A549 (cell line): ENCODE results near the gene EIF2S3B. TPM values are rescaled to one million over a fixed set of nuclear protein-coding genes. Genes with fewer than 3 reads are reported as not detected.

ENCODE experiments used
- ATAC-seq, 2 experiments: fragments of 200-7000 bp in 1 of 2; fragments of >200 bp in 1 of 2; cut with Nextera tagmentation in 1 of 2; cut with Tn5 transposase in 1 of 2; 3 replicates each; pipeline versions ENCODE4 v1.8.0 to v1.9.1; 2018 to 2020; ENCODE audit warnings: mild to moderate bottlenecking in 1 of 2, moderate library complexity in 1 of 2
- CTCF ChIA-PET: fragments of 300-600 bp; sonication (Branson Sonifier 250); formaldehyde crosslinking; extraction: SDS; loops from one replicate; lab custom pipeline; 2021; ENCODE audit warnings: antibody characterized with exemption, inconsistent platforms; lab: Yijun Ruan, JAX
- POLR2A ChIA-PET: fragments of 350-600 bp; formaldehyde crosslinking; extraction: SDS; loops from one replicate; lab custom pipeline; 2021; ENCODE audit warnings: antibody characterized with exemption, inconsistent platforms; lab: Yijun Ruan, JAX
- DNase-seq, 2 experiments: peaks; one replicate each; pipeline versions ENCODE4 v3.0.0 to v3.0.0-alpha.2; 2011 to 2016; ENCODE audit warnings: low read depth in 1 of 2, low spot score in 1 of 2
- FAIRE-seq: peaks from 2 replicates; lab custom pipeline; 2011; peaks lifted over from hg19 to GRCh38; lab: Jason Lieb, UNC
- H3K27ac ChIP-seq, 2 experiments: fragments of >200 bp; sonication (Bioruptor Twin); formaldehyde crosslinking; 3 replicates each; pipeline ENCODE4 v1.5.1; 2016 to 2017
- H3K4me1 ChIP-seq: fragments of >200 bp; sonication (Bioruptor Twin); formaldehyde crosslinking; 3 replicates; pipeline ENCODE4 v1.6.1; 2016
- H3K4me2 ChIP-seq: fragments of >200 bp; sonication (Bioruptor Twin); formaldehyde crosslinking; 3 replicates; pipeline ENCODE4 v1.6.1; 2016
- H3K4me3 ChIP-seq: fragments of >200 bp; sonication (Bioruptor Twin); formaldehyde crosslinking; 3 replicates; pipeline ENCODE4 v1.5.1; 2016
- H3K9me3 ChIP-seq: fragments of >200 bp; sonication (Bioruptor Twin); formaldehyde crosslinking; 3 replicates; pipeline ENCODE4 v1.6.1; 2016
- BHLHE40 ChIP-seq: IDR thresholded peaks from 2 replicates; pipeline ENCODE4 v1.6.1; 2012; ENCODE audit warnings: low read depth, low read length, inconsistent platforms
- CBX2 ChIP-seq: fragments of 200-600 bp; sonication (generic); IDR thresholded peaks from 2 replicates; pipeline ENCODE4 v1.6.1; 2016; ENCODE audit warnings: low read depth, mild to moderate bottlenecking, borderline replicate concordance
- CBX8 ChIP-seq: fragments of 200-600 bp; sonication (generic); IDR thresholded peaks from 2 replicates; pipeline ENCODE4 v1.6.1; 2016
- CEBPB ChIP-seq, 2 experiments: fragments of >200 bp in 1 of 2; sonication (Bioruptor Twin) in 1 of 2; formaldehyde crosslinking in 1 of 2; IDR thresholded peaks; 2 replicates each; pipeline ENCODE4 v1.6.1; 2012 to 2016
- CHD2 ChIP-seq: fragments of 150-350 bp; IDR thresholded peaks from 2 replicates; pipeline ENCODE4 v1.6.1; 2014; ENCODE audit warnings: low read length; ENCODE audit not compliant: partially characterized antibody
- CHD4 ChIP-seq: fragments of 200-600 bp; sonication (generic); IDR thresholded peaks from 2 replicates; pipeline ENCODE4 v1.6.1; 2016; ENCODE audit warnings: antibody characterized with exemption, mild to moderate bottlenecking, borderline replicate concordance
- EP300 ChIP-seq, 2 experiments: fragments of >200 bp; sonication (Bioruptor Twin); formaldehyde crosslinking; IDR thresholded peaks; 2 replicates in 1 of 2; 3 replicates in 1 of 2; pipeline ENCODE4 v1.6.1; 2016 to 2017
- FOSL2 ChIP-seq, 2 experiments: fragments of 450-650 bp in 1 of 2; fragments of >200 bp in 1 of 2; sonication (Bioruptor Twin) in 1 of 2; formaldehyde crosslinking; IDR thresholded peaks; 2 replicates each; pipeline versions ENCODE4 v1.5.0 to v1.6.1; 2016 to 2020; ENCODE audit warnings: mild to moderate bottlenecking in 1 of 2, moderate library complexity in 1 of 2
- GATA3 ChIP-seq: IDR thresholded peaks from 2 replicates; pipeline ENCODE4 v1.6.1; 2012; ENCODE audit warnings: borderline replicate concordance
- HDAC2 ChIP-seq: fragments of 200-600 bp; sonication (generic); IDR thresholded peaks from 2 replicates; pipeline ENCODE4 v1.6.1; 2016
- HOXA7 ChIP-seq: fragments of 250-450 bp; sonication (Bioruptor Pico); IDR thresholded peaks from 2 replicates; pipeline ENCODE4 v1.5.0; 2020; ENCODE audit warnings: mild to moderate bottlenecking, moderate library complexity
- HOXB13 ChIP-seq: fragments of 250-450 bp; sonication (Bioruptor Pico); IDR thresholded peaks from 2 replicates; pipeline ENCODE4 v1.5.0; 2020; ENCODE audit warnings: low read depth, mild to moderate bottlenecking, moderate library complexity
- HOXB5 ChIP-seq: fragments of 250-450 bp; sonication (Bioruptor Pico); IDR thresholded peaks from 2 replicates; pipeline ENCODE4 v1.5.0; 2020; ENCODE audit warnings: mild to moderate bottlenecking, moderate library complexity
- JUNB ChIP-seq: fragments of >200 bp; sonication (Bioruptor Twin); formaldehyde crosslinking; IDR thresholded peaks from 2 replicates; pipeline ENCODE4 v1.6.1; 2016
- KDM1A ChIP-seq: fragments of 200-600 bp; sonication (generic); IDR thresholded peaks from 2 replicates; pipeline ENCODE4 v1.6.1; 2016; ENCODE audit warnings: low read depth, mild to moderate bottlenecking
- KDM5A ChIP-seq: fragments of 200-600 bp; sonication (generic); IDR thresholded peaks from 2 replicates; pipeline ENCODE4 v1.6.1; 2016; ENCODE audit warnings: antibody characterized with exemption, mild to moderate bottlenecking
- NFE2L2 ChIP-seq: fragments of 150-350 bp; conservative IDR thresholded peaks from 2 replicates; pipeline ENCODE4 v1.6.1; 2014; ENCODE audit warnings: low read length
- NPAS2 ChIP-seq: fragments of 250-450 bp; sonication (Bioruptor Pico); IDR thresholded peaks from 2 replicates; pipeline ENCODE4 v1.8.0; 2022; ENCODE audit warnings: mild to moderate bottlenecking, moderate library complexity, borderline replicate concordance
- PBX3 ChIP-seq: IDR thresholded peaks from 2 replicates; pipeline ENCODE4 v1.6.1; 2012
- PHF8 ChIP-seq: fragments of 200-600 bp; sonication (generic); IDR thresholded peaks from 2 replicates; pipeline ENCODE4 v1.6.1; 2016; ENCODE audit warnings: low read depth, mild to moderate bottlenecking, antibody characterized with exemption, moderate library complexity, borderline replicate concordance
- POLR2A ChIP-seq: IDR thresholded peaks from 2 replicates; pipeline ENCODE4 v1.6.1; 2012; ENCODE audit warnings: mild to moderate bottlenecking, low read length
- POLR2AphosphoS2 ChIP-seq: conservative IDR thresholded peaks from 2 replicates; pipeline ENCODE4 v1.6.1; 2012; ENCODE audit warnings: low read length, improper control_type of control experiment, inconsistent platforms
- RFX5 ChIP-seq: fragments of 450-650 bp; IDR thresholded peaks from 2 replicates; pipeline ENCODE4 v1.7.1; 2014; ENCODE audit warnings: antibody characterized with exemption, mild to moderate bottlenecking, moderate library complexity
- RNF2 ChIP-seq: fragments of 200-600 bp; sonication (generic); IDR thresholded peaks from 2 replicates; pipeline ENCODE4 v1.6.1; 2016; ENCODE audit warnings: low read depth, mild to moderate bottlenecking, antibody characterized with exemption, moderate library complexity, borderline replicate concordance
- SMC3 ChIP-seq: fragments of >200 bp; sonication (Bioruptor Twin); formaldehyde crosslinking; IDR thresholded peaks from 3 replicates; pipeline ENCODE4 v1.6.1; 2018; ENCODE audit warnings: inconsistent platforms
- TFCP2L1 ChIP-seq: fragments of 250-450 bp; sonication (Bioruptor Pico); IDR thresholded peaks from 2 replicates; pipeline ENCODE4 v1.5.0; 2021; ENCODE audit warnings: mild to moderate bottlenecking
- TP53 ChIP-seq: fragments of 250-450 bp; sonication (Bioruptor Pico); IDR thresholded peaks from 2 replicates; pipeline ENCODE4 v1.5.0; 2021; ENCODE audit warnings: mild to moderate bottlenecking, moderate library complexity
- ZC3H11A ChIP-seq: fragments of 450-650 bp; IDR thresholded peaks from 2 replicates; pipeline ENCODE4 v1.6.1; 2014; ENCODE audit warnings: antibody characterized with exemption, mild to moderate bottlenecking
- ZNF302 ChIP-seq: fragments of 250-450 bp; sonication (Bioruptor Pico); IDR thresholded peaks from 2 replicates; pipeline ENCODE4 v1.9.0; 2021; ENCODE audit warnings: inconsistent platforms, mild to moderate bottlenecking, moderate library complexity
- ZSCAN20 ChIP-seq: fragments of 250-450 bp; sonication (Bioruptor Pico); IDR thresholded peaks from 2 replicates; pipeline ENCODE4 v1.8.0; 2022; ENCODE audit warnings: mild to moderate bottlenecking, moderate library complexity
- WGBS: methylation state at CpG from one replicate; pipeline ENCODE4 v1.1.6; 2017; ENCODE audit errors: missing lambda C conversion rate; 5-methylcytosine and 5-hydroxymethylcytosine counted together
- polyA plus RNA-seq, 4 experiments: library from polyadenylated mRNA; depleted of rRNA in 3 of 4; stranded (reverse); fragments of >200 nt; fragmentation: RNase III in 1 of 4; extraction: RNeasy Plus Mini Kit Qiagen cat#74134 plus additional on column Dnase treatment in 1 of 4; gene quantifications; 2 replicates in 3 of 4; 3 replicates in 1 of 4; pipeline ENCODE4 v1.2.3, GENCODE V29; 2011 to 2017
- TF ChIP-seq, protein P1 (sequence below): fragments of >200 bp; sonication (Bioruptor Twin); formaldehyde crosslinking; IDR thresholded peaks from 2 replicates; pipeline ENCODE4 v1.6.1; 2016
- TF ChIP-seq, protein P2 (sequence below): fragments of >200 bp; sonication (Bioruptor Twin); formaldehyde crosslinking; IDR thresholded peaks from 3 replicates; pipeline ENCODE4 v1.6.1; 2016

The EIF2S3B gene
- polyA plus RNA-seq, 2 of the 4 experiments (the other 2 are of a cell fraction): 0.93 to 1.1 TPM

GRCh38 chr12:10529603-10530002 lies 23.9 kb downstream of the EIF2S3B start:
- 42% methylated on average over 3 of the region's 3 CpGs for WGBS
- Histone ChIP-seq H3K4me3 (no peak overlapping the region), H3K9me3 (no peaks in the 10 kb centered on the region), H3K4me2 (no peak overlapping the region), H3K27ac (no peak overlapping the region), H3K4me1 (no peaks in the 10 kb centered on the region)
- no peak for DNase-seq
- no peak for ATAC-seq
- no peak for FAIRE-seq
- TF ChIP-seq SMC3: no peak
- TF ChIP-seq CHD4: no peak
- no peak for TF ChIP-seq KDM5A
- TF ChIP-seq NPAS2 (CRISPR knock-in tag): no peak
- TF ChIP-seq ZNF302 (CRISPR knock-in tag): no peak
- TF ChIP-seq RFX5: no peak
- no peak for TF ChIP-seq PHF8
- TF ChIP-seq ZSCAN20 (CRISPR knock-in tag): no peak
- TF ChIP-seq TP53: no peak
- TF ChIP-seq CBX2: no peak
- no peak for TF ChIP-seq POLR2AphosphoS2
- TF ChIP-seq KDM1A: no peak
- TF ChIP-seq CEBPB (IDR thresholded peaks at IDR 0.05): no peak
- no peak for TF ChIP-seq GATA3
- TF ChIP-seq TFCP2L1 (CRISPR knock-in tag): no peak
- no peak for TF ChIP-seq BHLHE40
- CTCF ChIA-PET: no interaction called here
- POLR2A ChIA-PET: no interaction called here

- CTCF ChIA-PET: no interaction called here
- H3K4me3 ChIP-seq: no peak overlapping the region
- DNase-seq: no peak
- TF ChIP-seq EP300 (IDR thresholded peaks at IDR 0.05): no peak
- TF ChIP-seq BHLHE40: no peak
- TF ChIP-seq HOXA7 (CRISPR knock-in tag): no peak
- no peak for TF ChIP-seq CBX8
- no peak for TF ChIP-seq HOXB13 (CRISPR knock-in tag)
- no peak for TF ChIP-seq PBX3
- TF ChIP-seq CHD2: no peak
- TF ChIP-seq HDAC2: no peak
- no peak for TF ChIP-seq ZC3H11A
- no peak for TF ChIP-seq FOSL2 (IDR thresholded peaks at IDR 0.05)
- TF ChIP-seq FOSL2 (CRISPR knock-in tag; IDR thresholded peaks at IDR 0.05): no peak
- no peak for TF ChIP-seq RNF2
- TF ChIP-seq GATA3: no peak
- TF ChIP-seq JUNB: no peak
- no peak for TF ChIP-seq SMC3
- ATAC-seq: no peak
- POLR2A ChIA-PET: no interaction called here
- H3K9me3 ChIP-seq: no peaks in the 10 kb centered on the region
- H3K4me2 ChIP-seq: no peak overlapping the region
- WGBS: 0% methylated on average over 3 of the region's 3 CpGs
- FAIRE-seq: no peak
- no peaks in the 10 kb centered on the region for H3K4me1 ChIP-seq
- no peak overlapping the region for H3K27ac ChIP-seq
These were observed 32.0 kb downstream of the EIF2S3B start for GRCh38 chr12:10537721-10538120.

DNA sequence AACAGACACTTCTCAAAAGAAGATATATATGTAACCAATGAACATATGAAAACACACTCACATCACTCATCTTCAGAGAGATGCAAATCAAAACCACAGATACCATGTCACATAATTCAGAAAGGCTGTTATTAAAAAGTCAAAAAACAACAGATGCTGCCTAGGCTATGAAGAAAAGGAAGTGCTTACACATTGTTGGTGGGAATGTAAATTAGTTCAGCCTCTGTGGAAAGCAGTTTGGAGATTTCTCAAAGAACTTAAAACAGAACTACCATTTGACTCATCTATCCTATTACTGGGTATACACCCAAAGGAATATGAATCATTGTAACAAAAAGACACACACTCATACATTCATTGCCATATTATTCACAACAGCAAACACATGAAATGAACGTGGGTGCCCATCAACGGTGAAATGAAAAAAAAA lies 35.1 kb downstream of the EIF2S3B start:
- Histone ChIP-seq H3K4me2 (no peak overlapping the region), H3K4me1 (no peaks in the 10 kb centered on the region), H3K4me3 (no peak overlapping the region), H3K27ac (no peak overlapping the region), H3K9me3 (no peaks in the 10 kb centered on the region)
- POLR2A ChIA-PET: no interaction called here
- TF ChIP-seq NFE2L2 (no peak), POLR2A (no peak), SMC3 (no peak), HOXB5 (CRISPR knock-in tag) (no peak)
- TF ChIP-seq, protein P1, sequence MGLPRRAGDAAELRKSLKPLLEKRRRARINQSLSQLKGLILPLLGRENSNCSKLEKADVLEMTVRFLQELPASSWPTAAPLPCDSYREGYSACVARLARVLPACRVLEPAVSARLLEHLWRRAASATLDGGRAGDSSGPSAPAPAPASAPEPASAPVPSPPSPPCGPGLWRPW: no peak
- TF ChIP-seq, protein P2, sequence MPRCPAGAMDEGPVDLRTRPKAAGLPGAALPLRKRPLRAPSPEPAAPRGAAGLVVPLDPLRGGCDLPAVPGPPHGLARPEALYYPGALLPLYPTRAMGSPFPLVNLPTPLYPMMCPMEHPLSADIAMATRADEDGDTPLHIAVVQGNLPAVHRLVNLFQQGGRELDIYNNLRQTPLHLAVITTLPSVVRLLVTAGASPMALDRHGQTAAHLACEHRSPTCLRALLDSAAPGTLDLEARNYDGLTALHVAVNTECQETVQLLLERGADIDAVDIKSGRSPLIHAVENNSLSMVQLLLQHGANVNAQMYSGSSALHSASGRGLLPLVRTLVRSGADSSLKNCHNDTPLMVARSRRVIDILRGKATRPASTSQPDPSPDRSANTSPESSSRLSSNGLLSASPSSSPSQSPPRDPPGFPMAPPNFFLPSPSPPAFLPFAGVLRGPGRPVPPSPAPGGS: no peak
- no peak for DNase-seq
- WGBS: 4% methylated on average over 2 of the region's 2 CpGs
- no peak for ATAC-seq
- FAIRE-seq: peak; percentile 51
- CTCF ChIA-PET: no interaction called here
